ENCODE measurements around the gene NDST3.

Gene NDST3

GRCh38 chr4:118086344-118086743 is 52.1 kb downstream of the NDST3 start:
- Histone ChIP-seq H3K4me3 (0 out of 2 replicates have a peak overlapping the region, but pooled peaks have one; percentile 15), H3K27ac (no peak overlapping the region), H3K9me3 (ENCODE audit: low read depth, low read length) (no peaks in the 10 kb centered on the region), H3K9ac (ENCODE audit: insufficient read length) (no peak overlapping the region), H3K36me3 (ENCODE audit: insufficient read depth, low read length) (no peaks in the 10 kb centered on the region)
- TF ChIP-seq EZH2 (IDR thresholded peaks at IDR 0.05) = no peak
- no peak for TF ChIP-seq POLR2AphosphoS5 (IDR thresholded peaks at IDR 0.05; ENCODE audit: borderline replicate concordance, low read depth, low read length)
- TF ChIP-seq FOXP2 (optimal IDR thresholded peaks at IDR 0.05; ENCODE audit: control extremely low read depth, extremely low read length, insufficient read depth) = no peak
- no peak for DNase-seq (ENCODE audit: low read depth, low spot score)

- Histone ChIP-seq H3K4me3 (no peak overlapping the region), H3K9ac (ENCODE audit: insufficient read length) (no peak overlapping the region), H3K9me3 (ENCODE audit: low read depth, low read length) (no peaks in the 10 kb centered on the region), H3K27ac (no peak overlapping the region), H3K36me3 (ENCODE audit: insufficient read depth, low read length) (no peaks in the 10 kb centered on the region)
- no peak for DNase-seq (ENCODE audit: low read depth, low spot score)
- TF ChIP-seq EZH2 (IDR thresholded peaks at IDR 0.05) = no peak
These were observed 53.1 kb downstream of the NDST3 start for GRCh38 chr4:118087366-118087765.

GRCh38 chr4:118099106-118099505 is 64.8 kb downstream of the NDST3 start:
- Histone ChIP-seq H3K4me3 (no peak overlapping the region), H3K36me3 (ENCODE audit: insufficient read depth, low read length) (no peaks in the 10 kb centered on the region), H3K9me3 (ENCODE audit: low read depth, low read length) (no peaks in the 10 kb centered on the region), H3K9ac (ENCODE audit: insufficient read length) (no peak overlapping the region), H3K27ac (no peak overlapping the region)
- DNase-seq (ENCODE audit: low read depth, low spot score) = no peak
- TF ChIP-seq EZH2 (IDR thresholded peaks at IDR 0.05) (no peak), FOXP2 (optimal IDR thresholded peaks at IDR 0.05; ENCODE audit: control extremely low read depth, extremely low read length, insufficient read depth) (no peak)

GRCh38 chr4:118102195-118102594 is 67.9 kb downstream of the NDST3 start:
- no peaks in the 10 kb centered on the region for H3K36me3 ChIP-seq (ENCODE audit: insufficient read depth, low read length)
- no peak for TF ChIP-seq POLR2AphosphoS5 (IDR thresholded peaks at IDR 0.05; ENCODE audit: borderline replicate concordance, low read depth, low read length)
- no peak for TF ChIP-seq EZH2 (IDR thresholded peaks at IDR 0.05)
- no peak overlapping the region for H3K4me3 ChIP-seq
- no peak overlapping the region for H3K27ac ChIP-seq
- DNase-seq (ENCODE audit: low read depth, low spot score) = no peak
- H3K9ac ChIP-seq (ENCODE audit: insufficient read length) = no peak overlapping the region
- H3K9me3 ChIP-seq (ENCODE audit: low read depth, low read length) = no peaks in the 10 kb centered on the region

- H3K36me3 ChIP-seq (ENCODE audit: insufficient read depth, low read length) = no peaks in the 10 kb centered on the region
- TF ChIP-seq EZH2 (IDR thresholded peaks at IDR 0.05) (no peak), FOXP2 (optimal IDR thresholded peaks at IDR 0.05; ENCODE audit: control extremely low read depth, extremely low read length, insufficient read depth) (no peak), POLR2AphosphoS5 (IDR thresholded peaks at IDR 0.05; ENCODE audit: borderline replicate concordance, low read depth, low read length) (no peak)
- no peaks in the 10 kb centered on the region for H3K9me3 ChIP-seq (ENCODE audit: low read depth, low read length)
- H3K4me3 ChIP-seq = no peak overlapping the region
- no peak overlapping the region for H3K9ac ChIP-seq (ENCODE audit: insufficient read length)
- no peak overlapping the region for H3K27ac ChIP-seq
- DNase-seq (ENCODE audit: low read depth, low spot score) = no peak
These were observed 78.1 kb downstream of the NDST3 start for GRCh38 chr4:118112117-118113046.

DNA sequence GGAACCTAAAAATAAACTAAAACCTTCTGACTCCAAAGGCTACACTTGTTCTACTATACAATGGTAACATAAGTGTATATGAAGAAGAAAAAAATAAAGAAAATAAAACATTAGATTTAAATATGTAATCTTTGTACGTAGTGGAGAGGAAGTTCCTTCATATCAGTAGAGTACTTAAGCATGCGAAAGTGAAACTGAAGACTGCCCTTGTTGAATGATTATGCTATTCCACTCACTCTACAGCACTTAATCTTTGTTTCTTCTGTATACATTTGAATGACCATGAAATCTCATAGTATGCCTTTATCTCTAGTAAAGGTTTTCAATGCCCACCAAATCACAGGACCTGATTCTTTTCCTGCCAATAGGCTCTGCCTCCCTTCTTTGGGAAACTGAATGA is 78.9 kb downstream of the NDST3 start:
- DNase-seq (ENCODE audit: low read depth, low spot score) = no peak
- TF ChIP-seq POLR2AphosphoS5 (IDR thresholded peaks at IDR 0.05; ENCODE audit: borderline replicate concordance, low read depth, low read length) (no peak), FOXP2 (optimal IDR thresholded peaks at IDR 0.05; ENCODE audit: control extremely low read depth, extremely low read length, insufficient read depth) (no peak), EZH2 (IDR thresholded peaks at IDR 0.05) (no peak)
- Histone ChIP-seq H3K9ac (ENCODE audit: insufficient read length) (no peak overlapping the region), H3K9me3 (ENCODE audit: low read depth, low read length) (no peaks in the 10 kb centered on the region), H3K27ac (no peak overlapping the region), H3K36me3 (ENCODE audit: insufficient read depth, low read length) (no peaks in the 10 kb centered on the region), H3K4me3 (no peak overlapping the region)

DNA sequence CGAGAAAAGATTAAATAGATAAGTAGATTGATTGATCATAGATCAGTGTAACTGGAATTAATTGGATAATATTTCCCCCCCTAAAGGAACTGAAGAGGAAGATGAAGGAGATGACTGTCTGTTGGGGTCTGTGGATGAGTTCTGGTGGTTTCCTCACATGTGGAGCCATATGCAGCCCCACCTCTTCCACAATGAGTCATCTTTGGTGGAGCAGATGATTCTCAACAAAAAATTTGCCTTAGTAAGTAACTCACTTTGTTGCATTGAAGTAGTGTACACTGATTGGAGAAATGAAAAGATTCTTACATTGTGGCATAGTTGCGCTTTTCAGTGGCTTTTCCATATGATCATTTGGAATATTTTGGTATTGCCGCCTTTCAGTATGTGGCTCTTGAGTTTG is 80.4 kb downstream of the NDST3 start:
- TF ChIP-seq POLR2AphosphoS5 (IDR thresholded peaks at IDR 0.05; ENCODE audit: borderline replicate concordance, low read depth, low read length) (no peak), FOXP2 (optimal IDR thresholded peaks at IDR 0.05; ENCODE audit: control extremely low read depth, extremely low read length, insufficient read depth) (no peak), EZH2 (IDR thresholded peaks at IDR 0.05) (no peak)
- Histone ChIP-seq H3K9me3 (ENCODE audit: low read depth, low read length) (no peaks in the 10 kb centered on the region), H3K4me3 (no peak overlapping the region), H3K27ac (no peak overlapping the region), H3K9ac (ENCODE audit: insufficient read length) (no peak overlapping the region), H3K36me3 (ENCODE audit: insufficient read depth, low read length) (no peaks in the 10 kb centered on the region)
- DNase-seq (ENCODE audit: low read depth, low spot score) = no peak

GRCh38 chr4:118120120-118120760 is 86.0 kb downstream of the NDST3 start:
- H3K9me3 ChIP-seq (ENCODE audit: low read depth, low read length) = no peaks in the 10 kb centered on the region
- no peak for DNase-seq (ENCODE audit: low read depth, low spot score)
- H3K27ac ChIP-seq = no peak overlapping the region
- no peaks in the 10 kb centered on the region for H3K36me3 ChIP-seq (ENCODE audit: insufficient read depth, low read length)
- H3K4me3 ChIP-seq = no peak overlapping the region
- no peak for TF ChIP-seq FOXP2 (optimal IDR thresholded peaks at IDR 0.05; ENCODE audit: control extremely low read depth, extremely low read length, insufficient read depth)
- no peak for TF ChIP-seq POLR2AphosphoS5 (IDR thresholded peaks at IDR 0.05; ENCODE audit: borderline replicate concordance, low read depth, low read length)
- no peak for TF ChIP-seq EZH2 (IDR thresholded peaks at IDR 0.05)
- H3K9ac ChIP-seq (ENCODE audit: insufficient read length) = no peak overlapping the region
